HepG2 (cell line): Measurements from ENCODE around the gene LZTS2. TPM values are rescaled to one million over a fixed set of nuclear protein-coding genes. Genes with fewer than 3 reads are reported as not detected.
A peak's percentile ranks its signal among the peaks of the same experiment; 100 is the strongest.

ENCODE experiments used
- BHLHE40 ChIP-seq: IDR thresholded peaks from 2 replicates; pipeline ENCODE4 v1.6.1; 2011; ENCODE audit warnings: low read length, improper control_type of control experiment
- CBX2 ChIP-seq, 2 experiments: fragments of 200-600 bp in 1 of 2; sonication (generic); formaldehyde crosslinking in 1 of 2; IDR thresholded peaks; 2 replicates each; pipeline versions ENCODE4 v1.7.0 to v1.8.1; 2018 to 2022; ENCODE audit warnings: low read depth in 2 of 2, low read length in 1 of 2, mild to moderate bottlenecking in 1 of 2, missing genetic modification reagents in 1 of 2
- DBP ChIP-seq: sonication (generic); formaldehyde crosslinking; IDR thresholded peaks from 2 replicates; pipeline ENCODE4 v1.4.0; 2020; ENCODE audit warnings: missing genetic modification reagents; ENCODE audit errors: not compliant biosample characterization
- DMAP1 ChIP-seq: IDR thresholded peaks from 2 replicates; pipeline ENCODE4 v1.6.1; 2016
- ETV6 ChIP-seq: sonication (generic); formaldehyde crosslinking; conservative IDR thresholded peaks from 2 replicates; pipeline ENCODE4 v1.4.0; 2020; ENCODE audit warnings: missing genetic modification reagents
- GABPB1 ChIP-seq: IDR thresholded peaks from 2 replicates; pipeline ENCODE4 v1.6.1; 2016; ENCODE audit warnings: mild to moderate bottlenecking, missing genetic modification reagents, moderate library complexity, missing compliant biosample characterization
- HNF1B ChIP-seq: sonication (generic); formaldehyde crosslinking; IDR thresholded peaks from 2 replicates; pipeline ENCODE4 v1.5.1; 2020; ENCODE audit warnings: mild to moderate bottlenecking, moderate library complexity, missing genetic modification reagents
- HOXA7 ChIP-seq: sonication (generic); formaldehyde crosslinking; IDR thresholded peaks from 2 replicates; pipeline ENCODE4 v1.8.1; 2022; ENCODE audit warnings: mild to moderate bottlenecking, missing genetic modification reagents, moderate library complexity
- IRX3 ChIP-seq: sonication (generic); formaldehyde crosslinking; IDR thresholded peaks from 2 replicates; pipeline ENCODE4 v1.8.1; 2023; ENCODE audit warnings: mild to moderate bottlenecking, low read depth, missing genetic modification reagents, borderline replicate concordance
- KLF6 ChIP-seq: IDR thresholded peaks from 2 replicates; pipeline ENCODE4 v1.8.0; 2016; ENCODE audit warnings: missing biosample characterization, missing genetic modification reagents
- PATZ1 ChIP-seq: sonication (generic); formaldehyde crosslinking; IDR thresholded peaks from 2 replicates; pipeline ENCODE4 v1.4.0; 2020; ENCODE audit warnings: missing genetic modification reagents
- PTBP1 ChIP-seq: fragments of 200-400 bp; formaldehyde crosslinking; IDR thresholded peaks from 2 replicates; pipeline ENCODE4 v1.6.1; 2018; ENCODE audit warnings: low read length, low read depth; ENCODE audit not compliant: poor library complexity, severe bottlenecking
- REL ChIP-seq: sonication (generic); formaldehyde crosslinking; conservative IDR thresholded peaks from 2 replicates; pipeline ENCODE4 v1.8.0; 2022; ENCODE audit warnings: mild to moderate bottlenecking, missing genetic modification reagents, moderate library complexity
- RNF2 ChIP-seq: fragments of 450-650 bp; conservative IDR thresholded peaks from 2 replicates; pipeline ENCODE4 v1.6.1; 2016; ENCODE audit warnings: low read depth
- SP4 ChIP-seq: sonication (generic); formaldehyde crosslinking; IDR thresholded peaks from 2 replicates; pipeline ENCODE4 v1.8.1; 2023; ENCODE audit warnings: mild to moderate bottlenecking, missing genetic modification reagents
- TAF15 ChIP-seq: fragments of 200-400 bp; formaldehyde crosslinking; IDR thresholded peaks from one replicate; pipeline ENCODE4 v1.6.1; 2018; ENCODE audit warnings: mild to moderate bottlenecking, low read depth, low read length; ENCODE audit not compliant: poor library complexity, severe bottlenecking
- YEATS4 ChIP-seq: sonication (generic); formaldehyde crosslinking; IDR thresholded peaks from 2 replicates; pipeline ENCODE4 v1.4.0; 2020; ENCODE audit warnings: missing genetic modification reagents, borderline replicate concordance
- ZFP36L1 ChIP-seq: sonication (generic); formaldehyde crosslinking; IDR thresholded peaks from 2 replicates; pipeline ENCODE4 v1.8.0; 2022; ENCODE audit warnings: mild to moderate bottlenecking, missing genetic modification reagents, moderate library complexity
- ZFY ChIP-seq: sonication (generic); formaldehyde crosslinking; IDR thresholded peaks from 2 replicates; pipeline ENCODE4 v1.4.0; 2020; ENCODE audit warnings: missing genetic modification reagents
- ZNF10 ChIP-seq: sonication (generic); formaldehyde crosslinking; IDR thresholded peaks from 2 replicates; pipeline ENCODE4 v1.4.0; 2020; ENCODE audit warnings: mild to moderate bottlenecking, low read depth, missing genetic modification reagents, borderline replicate concordance
- ZNF224 ChIP-seq: sonication (generic); formaldehyde crosslinking; IDR thresholded peaks from 2 replicates; pipeline ENCODE4 v1.5.0; 2020; ENCODE audit warnings: mild to moderate bottlenecking, missing genetic modification reagents
- ZNF431 ChIP-seq: sonication (generic); formaldehyde crosslinking; IDR thresholded peaks from 2 replicates; pipeline ENCODE4 v1.9.0; 2022; ENCODE audit warnings: missing genetic modification reagents, low read depth, mild to moderate bottlenecking, borderline replicate concordance
- ZNF513 ChIP-seq: sonication (generic); formaldehyde crosslinking; conservative IDR thresholded peaks from 2 replicates; pipeline ENCODE4 v1.5.0; 2020; ENCODE audit warnings: missing genetic modification reagents
- ZNF879 ChIP-seq: sonication (generic); formaldehyde crosslinking; IDR thresholded peaks from 2 replicates; pipeline ENCODE4 v1.8.1; 2023; ENCODE audit warnings: missing genetic modification reagents
- polyA plus RNA-seq, 8 experiments: library from polyadenylated mRNA; depleted of rRNA in 3 of 8; stranded (reverse) in 7 of 8; unstranded in 1 of 8; fragments of >200 nt; fragmentation: Illumina TruSeq in 4 of 8; extraction: Trizol in 4 of 8; gene quantifications; 2 replicates each; pipeline versions ENCODE4 v1.2.1 to v1.2.3, GENCODE V29; 2011 to 2016; ENCODE audit warnings: low read depth in 4 of 8, missing spikeins in 1 of 8, mixed read lengths in 1 of 8; ENCODE audit not compliant: insufficient read depth in 1 of 8
- total RNA-seq, 5 experiments: library from RNA; depleted of rRNA; stranded (reverse); fragments of >200 nt; fragmentation: Illumina TruSeq; extraction: Trizol; gene quantifications; 2 replicates each; pipeline ENCODE4 v1.2.3, GENCODE V29; 2016; ENCODE audit warnings: low read depth in 1 of 5

The LZTS2 gene
- total and polyA plus RNA-seq, 2 of the 13 experiments (the other 11 are each of a cell fraction or from before 2014, with no cell fraction given): 43.6 to 65.6 TPM

- TF ChIP-seq ZNF224: peak; percentile 47; the same call in 1 of the 2 replicates
- no peak for TF ChIP-seq CBX2 (IDR thresholded peaks at IDR 0.05; ENCODE audit: low read depth, low read length)
- TF ChIP-seq CBX2 (CRISPR knock-in tag; IDR thresholded peaks at IDR 0.05; ENCODE audit: low read depth): no peak
- peak; percentile 86 for TF ChIP-seq SP4
- peak; percentile 24; the same call in 1 of the 2 replicates for TF ChIP-seq IRX3
- 0 out of 2 replicates have a peak, but pooled peaks have one; percentile 38 for TF ChIP-seq ZNF431
- 0 out of 2 replicates have a peak, but pooled peaks have one; percentile 40 for TF ChIP-seq HOXA7
- peak; percentile 85 for TF ChIP-seq RNF2
- peak; percentile 99 for TF ChIP-seq GABPB1 (CRISPR knock-in tag)
- peak; percentile 45; the same call in 1 of the 2 replicates for TF ChIP-seq KLF6 (CRISPR knock-in tag)
- no peak; the same call in none of the 2 replicates for TF ChIP-seq ETV6
- peak; percentile 9; the same call in 1 of the 2 replicates for TF ChIP-seq BHLHE40
- TF ChIP-seq PATZ1 (CRISPR knock-in tag): peak; percentile 72
- no peak for TF ChIP-seq ZNF10 (CRISPR knock-in tag)
- TF ChIP-seq PTBP1: no peak
- TF ChIP-seq HNF1B: peak; percentile 89
- peak; percentile 44 for TF ChIP-seq REL (CRISPR knock-in tag)
- TF ChIP-seq YEATS4 (CRISPR knock-in tag): peak; percentile 29; the same call in 1 of the 2 replicates
- TF ChIP-seq DBP: no peak
- peak; percentile 92 for TF ChIP-seq ZFY
- TF ChIP-seq ZNF513 (CRISPR knock-in tag): no peak; the same call in 1 of the 2 replicates
- TF ChIP-seq DMAP1 (CRISPR knock-in tag): no peak; the same call in none of the 2 replicates
- TF ChIP-seq ZNF879: 0 out of 2 replicates have a peak, but pooled peaks have one; percentile 7
- peak; percentile 94 for TF ChIP-seq TAF15
- peak; percentile 76 for TF ChIP-seq ZFP36L1 (CRISPR knock-in tag)
Measured at GRCh38 chr10:100986952-100987684, 12.5 kb upstream of the LZTS2 start, which contains the start of the genes MRPL43 and TWNK (continued).
